H1 (cell line): ENCODE results near the gene ARHGAP25. TPM values are rescaled to one million over a fixed set of nuclear protein-coding genes. Genes with fewer than 3 reads are reported as not detected.

Source experiments
- CTCF ChIA-PET: fragments of 300-600 bp; sonication (Branson Sonifier 250); formaldehyde crosslinking; loops from one replicate; lab custom pipeline; 2021; ENCODE audit not compliant: partially characterized antibody; lab: Charles Lee
- POLR2A ChIA-PET: fragments of 300-600 bp; sonication (Branson Sonifier 250); formaldehyde crosslinking; loops from one replicate; lab custom pipeline; 2021; ENCODE audit warnings: inconsistent platforms; ENCODE audit not compliant: partially characterized antibody; lab: Charles Lee
- DNase-seq, 2 experiments: peaks; one replicate each; pipeline versions ENCODE4 v3.0.0 to v3.0.0-alpha.2; 2010 to 2022; ENCODE audit warnings: low spot score in 2 of 2, low read depth in 1 of 2, mixed read lengths in 1 of 2
- FAIRE-seq: peaks from 2 replicates; lab custom pipeline; 2011; peaks lifted over from hg19 to GRCh38; lab: Jason Lieb, UNC
- H2AFZ ChIP-seq: 2 replicates; pipeline ENCODE4 v1.8.1; 2012; ENCODE audit warnings: low read length, inconsistent platforms
- H2AK5ac ChIP-seq: 2 replicates; pipeline ENCODE4 v1.6.1; 2013; ENCODE audit warnings: low read depth, low read length
- H2BK120ac ChIP-seq: replicated peaks from 2 replicates; pipeline ENCODE3; 2013; ENCODE audit warnings: low read depth, low read length, inconsistent platforms
- H2BK12ac ChIP-seq: 2 replicates; pipeline ENCODE4 v1.6.1; 2013; ENCODE audit warnings: low read depth, low read length
- H2BK15ac ChIP-seq: 2 replicates; pipeline ENCODE4 v1.6.1; 2013; ENCODE audit warnings: low read length
- H2BK20ac ChIP-seq: 2 replicates; pipeline ENCODE4 v1.6.1; 2013; ENCODE audit warnings: low read length
- H2BK5ac ChIP-seq: 2 replicates; pipeline ENCODE4 v1.6.1; 2013; ENCODE audit warnings: low read depth, low read length
- H3K14ac ChIP-seq: 2 replicates; pipeline ENCODE4 v1.6.1; 2013; ENCODE audit warnings: inconsistent platforms; ENCODE audit not compliant: insufficient read length
- H3K18ac ChIP-seq: 2 replicates; pipeline ENCODE4 v1.6.1; 2013; ENCODE audit warnings: low read length; ENCODE audit errors: extremely low read depth
- H3K23ac ChIP-seq: 2 replicates; pipeline ENCODE4 v1.6.1; 2013; ENCODE audit warnings: inconsistent platforms; ENCODE audit not compliant: insufficient read length
- H3K23me2 ChIP-seq: 2 replicates; pipeline ENCODE4 v1.6.1; 2013; ENCODE audit warnings: low read depth, low read length
- H3K27ac ChIP-seq: 2 replicates; pipeline ENCODE4 v1.6.1; 2011; ENCODE audit warnings: low read depth, low read length, inconsistent platforms
- H3K27me3 ChIP-seq, 4 experiments: replicated peaks in 1 of 4; 1 replicate in 1 of 4; 2 replicates in 3 of 4; pipeline versions ENCODE4 v1.6.1 to v1.8.1; 2011 to 2013; ENCODE audit warnings: low read length in 3 of 4, mild to moderate bottlenecking in 3 of 4, inconsistent platforms in 2 of 4, mixed read lengths in 2 of 4, moderate library complexity in 1 of 4; ENCODE audit not compliant: control insufficient read depth in 3 of 4, insufficient read depth in 3 of 4; ENCODE audit errors: extremely low read depth in 1 of 4
- H3K36me3 ChIP-seq, 4 experiments: 2 replicates each; pipeline versions ENCODE4 v1.6.1 to v1.8.1; 2011 to 2013; ENCODE audit warnings: mild to moderate bottlenecking in 4 of 4, low read length in 3 of 4, moderate library complexity in 2 of 4, control low read depth in 1 of 4, inconsistent platforms in 1 of 4; ENCODE audit not compliant: insufficient read depth in 4 of 4, control insufficient read depth in 2 of 4
- H3K4ac ChIP-seq: replicated peaks from 2 replicates; pipeline ENCODE3; 2013; ENCODE audit warnings: low read length, low read depth, mixed read lengths, inconsistent platforms; ENCODE audit not compliant: insufficient read length
- H3K4me1 ChIP-seq, 4 experiments: replicated peaks in 1 of 4; 1 replicate in 1 of 4; 2 replicates in 3 of 4; pipeline versions ENCODE4 v1.6.1 to v1.8.1; 2011 to 2013; ENCODE audit warnings: low read length in 3 of 4, inconsistent platforms in 2 of 4, mixed read lengths in 1 of 4; ENCODE audit not compliant: insufficient read depth in 4 of 4, control insufficient read depth in 3 of 4
- H3K4me2 ChIP-seq, 2 experiments: 2 replicates each; pipeline versions ENCODE4 v1.6.1 to v1.8.1; 2011 to 2013; ENCODE audit warnings: low read depth in 2 of 2, low read length in 2 of 2, control low read depth in 1 of 2, inconsistent platforms in 1 of 2, mild to moderate bottlenecking in 1 of 2; ENCODE audit not compliant: insufficient read depth in 1 of 2
- H3K4me3 ChIP-seq, 4 experiments: fragments of 200-600, 300-600 bp in 1 of 4; sonication (generic), shearing (Covaris generic), sonication (Bioruptor Twin) in 1 of 4; 2 replicates each; pipeline versions ENCODE4 v1.5.1 to v1.8.1; 2011 to 2016; ENCODE audit warnings: low read length in 4 of 4, low read depth in 3 of 4, control low read depth in 2 of 4, inconsistent platforms in 2 of 4, mild to moderate bottlenecking in 2 of 4, mixed read lengths in 1 of 4, moderate library complexity in 1 of 4; ENCODE audit not compliant: insufficient read depth in 2 of 4; ENCODE audit errors: extremely low read depth in 1 of 4
- H3K56ac ChIP-seq: replicated peaks from 2 replicates; pipeline ENCODE3; 2013; ENCODE audit warnings: low read depth, mild to moderate bottlenecking, mixed read lengths, low read length, inconsistent platforms; ENCODE audit not compliant: insufficient read length
- H3K79me1 ChIP-seq: 2 replicates; pipeline ENCODE4 v1.6.1; 2013; ENCODE audit warnings: low read depth, low read length, control low read depth
- H3K79me2 ChIP-seq, 2 experiments: 2 replicates each; pipeline versions ENCODE4 v1.6.1 to v1.8.1; 2012 to 2013; ENCODE audit warnings: low read length in 2 of 2, mild to moderate bottlenecking in 2 of 2, inconsistent platforms in 1 of 2; ENCODE audit not compliant: insufficient read depth in 2 of 2, control insufficient read depth in 1 of 2
- H3K9ac ChIP-seq, 4 experiments: replicated peaks in 1 of 4; 1 replicate in 1 of 4; 2 replicates in 3 of 4; pipeline versions ENCODE4 v1.6.1 to v1.8.1; 2011 to 2013; ENCODE audit warnings: low read depth in 3 of 4, low read length in 3 of 4, control low read depth in 2 of 4, mild to moderate bottlenecking in 2 of 4, moderate library complexity in 2 of 4, inconsistent platforms in 1 of 4; ENCODE audit errors: extremely low read depth in 1 of 4
- H3K9me3 ChIP-seq, 2 experiments: 2 replicates each; pipeline versions ENCODE4 v1.6.1 to v1.8.1; 2012 to 2013; ENCODE audit warnings: mild to moderate bottlenecking in 2 of 2, moderate library complexity in 2 of 2, control low read depth in 1 of 2, inconsistent platforms in 1 of 2, low read depth in 1 of 2, low read length in 1 of 2, mixed read lengths in 1 of 2; ENCODE audit not compliant: insufficient read depth in 2 of 2
- H4K20me1 ChIP-seq, 2 experiments: replicated peaks in 1 of 2; 2 replicates each; pipeline versions ENCODE3 to v1.8.1; 2011 to 2013; ENCODE audit warnings: inconsistent platforms in 2 of 2, low read length in 2 of 2, mild to moderate bottlenecking in 1 of 2; ENCODE audit not compliant: insufficient read depth in 2 of 2, control insufficient read depth in 1 of 2
- H4K5ac ChIP-seq: 2 replicates; pipeline ENCODE4 v1.6.1; 2013; ENCODE audit warnings: low read length, low read depth, mixed read lengths, inconsistent platforms; ENCODE audit not compliant: insufficient read length
- H4K8ac ChIP-seq: 2 replicates; pipeline ENCODE4 v1.8.0; 2013; ENCODE audit warnings: mild to moderate bottlenecking, moderate library complexity, low read length, inconsistent platforms; ENCODE audit not compliant: insufficient read depth; ENCODE audit errors: extremely low read depth
- H4K91ac ChIP-seq: replicated peaks from 2 replicates; pipeline ENCODE3; 2013; ENCODE audit warnings: low read length, mixed read lengths, inconsistent platforms; ENCODE audit not compliant: insufficient read length
- CBX8 ChIP-seq: fragments of 300-800, 300-1000 bp; sonication (generic); IDR thresholded peaks from 2 replicates; pipeline ENCODE4 v1.7.1; 2016; ENCODE audit warnings: low read depth, low read length, borderline replicate concordance
- KDM5A ChIP-seq: fragments of 200-600 bp; IDR thresholded peaks from 2 replicates; pipeline ENCODE4 v1.7.1; 2012; ENCODE audit warnings: mild to moderate bottlenecking, low read length, inconsistent platforms, mixed read lengths
- POLR2AphosphoS5 ChIP-seq: IDR thresholded peaks from 2 replicates; pipeline ENCODE4 v1.6.1; 2011; ENCODE audit warnings: low read depth, low read length
- POU5F1 ChIP-seq: IDR thresholded peaks from 2 replicates; pipeline ENCODE4 v1.6.1; 2011; ENCODE audit warnings: low read depth, mild to moderate bottlenecking, low read length, moderate library complexity
- SIX5 ChIP-seq: IDR thresholded peaks from 2 replicates; pipeline ENCODE4 v1.6.1; 2011; ENCODE audit warnings: mild to moderate bottlenecking, low read depth, low read length
- TAF1 ChIP-seq: IDR thresholded peaks from 2 replicates; pipeline ENCODE4 v1.6.1; 2011; ENCODE audit warnings: mild to moderate bottlenecking, low read depth, low read length
- YY1 ChIP-seq: IDR thresholded peaks from 2 replicates; pipeline ENCODE4 v1.6.1; 2011; ENCODE audit warnings: low read depth, mild to moderate bottlenecking, low read length
- WGBS, 2 experiments: shearing (Covaris generic) in 1 of 2; methylation state at CpG; one replicate each; pipeline versions ENCODE4 v1.1.6 to v1.1.7; 2013 to 2015; ENCODE audit warnings: low lambda C conversion rate in 2 of 2, mixed read lengths in 2 of 2, inconsistent platforms in 1 of 2, low coverage in 1 of 2, missing lambda C conversion rate in 1 of 2; ENCODE audit not compliant: insufficient replicate concordance in 2 of 2, insufficient coverage in 1 of 2, insufficient read length in 1 of 2; ENCODE audit errors: extremely low coverage in 1 of 2, missing lambda C conversion rate in 1 of 2; 5-methylcytosine and 5-hydroxymethylcytosine counted together
- polyA plus RNA-seq, 7 experiments: library from polyadenylated mRNA; depleted of rRNA in 3 of 7; stranded (reverse) in 5 of 7; unstranded in 2 of 7; fragments of >200 nt in 5 of 7; fragments of 200-250 nt in 2 of 7; gene quantifications; 1 replicate in 5 of 7; 2 replicates in 1 of 7; 4 replicates in 1 of 7; pipeline versions ENCODE4 v1.2.1 to v1.2.3, GENCODE V29; 2011 to 2013; ENCODE audit warnings: missing spikeins in 2 of 7, mixed read lengths in 2 of 7
- total RNA-seq: library from RNA; stranded (reverse); fragmentation: NEBNext Ultra II Directional; extraction: Animal tissue kit (Norgen Biotek cat#: 25700); gene quantifications from 2 replicates; pipeline ENCODE4 v1.2.1, GENCODE V29; 2021
- TF ChIP-seq, protein P1 (sequence below): IDR thresholded peaks from 2 replicates; pipeline ENCODE4 v1.6.1; 2012; ENCODE audit warnings: low read length, inconsistent platforms
- TF ChIP-seq, protein P2 (sequence below): IDR thresholded peaks from 2 replicates; pipeline ENCODE4 v1.6.1; 2011; ENCODE audit warnings: low read depth, mild to moderate bottlenecking, low read length; ENCODE audit not compliant: insufficient read depth

ARHGAP25 gene
- total and polyA plus RNA-seq, 2 of the 8 experiments (the other 6 are each of a cell fraction or from before 2014, with no cell fraction given) = 1.00 to 1.2 TPM

DNA sequence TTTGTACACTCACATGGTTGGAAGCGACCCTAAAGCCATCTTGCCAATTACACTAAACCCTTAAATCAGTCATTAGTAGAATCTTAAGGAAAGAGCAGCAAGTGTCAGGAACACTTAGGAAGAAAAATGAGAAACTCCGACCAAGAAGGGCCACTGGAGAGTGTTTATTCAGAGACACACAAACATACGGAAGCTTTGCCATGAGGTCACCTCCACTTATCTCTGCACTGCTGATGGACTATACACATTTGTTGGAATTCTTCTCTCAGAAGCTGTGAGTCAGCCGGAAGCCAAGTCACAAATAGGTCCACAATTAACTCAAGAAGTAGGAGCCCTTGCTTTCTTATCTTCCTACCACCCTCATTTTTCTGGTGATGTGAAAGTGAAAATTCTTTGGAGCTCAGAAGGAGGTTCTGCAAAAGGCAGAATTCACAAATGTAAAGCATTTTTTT is 115.0 kb downstream of the ARHGAP25 start:
- Histone ChIP-seq H2AFZ (no peak overlapping the region), H3K18ac (no peak overlapping the region), H4K5ac (no peak overlapping the region), H2BK15ac (no peak overlapping the region), H3K27me3 (no peaks in the 10 kb centered on the region; a peak in 1 of 7 replicates), H3K9me3 (no peaks in the 10 kb centered on the region), H3K4me2 (no peak overlapping the region), H3K56ac (no peak overlapping the region), H3K14ac (no peak overlapping the region), H4K8ac (no peak overlapping the region), H3K9ac (no peak overlapping the region), H2BK12ac (no peak overlapping the region), H2BK120ac (no peak overlapping the region), H4K20me1 (no peaks in the 10 kb centered on the region), H3K79me2 (no peaks in the 10 kb centered on the region), H3K79me1 (no peaks in the 10 kb centered on the region), H3K27ac (no peak overlapping the region), H2BK20ac (no peak overlapping the region), H3K23ac (no peak overlapping the region), H3K4me3 (no peak overlapping the region), H3K4ac (no peak overlapping the region), H3K4me1 (no peaks in the 10 kb centered on the region), H3K23me2 (no peaks in the 10 kb centered on the region; the same call in 1 of the 2 replicates), H2BK5ac (no peak overlapping the region), H2AK5ac (no peak overlapping the region), H4K91ac (no peak overlapping the region), H3K36me3 (no peaks in the 10 kb centered on the region)
- no peak for FAIRE-seq
- TF ChIP-seq CBX8 (no peak), POU5F1 (no peak), KDM5A (no peak), POLR2AphosphoS5 (no peak), SIX5 (no peak), TAF1 (no peak), YY1 (no peak)
- TF ChIP-seq, protein P1, sequence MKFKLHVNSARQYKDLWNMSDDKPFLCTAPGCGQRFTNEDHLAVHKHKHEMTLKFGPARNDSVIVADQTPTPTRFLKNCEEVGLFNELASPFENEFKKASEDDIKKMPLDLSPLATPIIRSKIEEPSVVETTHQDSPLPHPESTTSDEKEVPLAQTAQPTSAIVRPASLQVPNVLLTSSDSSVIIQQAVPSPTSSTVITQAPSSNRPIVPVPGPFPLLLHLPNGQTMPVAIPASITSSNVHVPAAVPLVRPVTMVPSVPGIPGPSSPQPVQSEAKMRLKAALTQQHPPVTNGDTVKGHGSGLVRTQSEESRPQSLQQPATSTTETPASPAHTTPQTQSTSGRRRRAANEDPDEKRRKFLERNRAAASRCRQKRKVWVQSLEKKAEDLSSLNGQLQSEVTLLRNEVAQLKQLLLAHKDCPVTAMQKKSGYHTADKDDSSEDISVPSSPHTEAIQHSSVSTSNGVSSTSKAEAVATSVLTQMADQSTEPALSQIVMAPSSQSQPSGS = no peak
- TF ChIP-seq, protein P2, sequence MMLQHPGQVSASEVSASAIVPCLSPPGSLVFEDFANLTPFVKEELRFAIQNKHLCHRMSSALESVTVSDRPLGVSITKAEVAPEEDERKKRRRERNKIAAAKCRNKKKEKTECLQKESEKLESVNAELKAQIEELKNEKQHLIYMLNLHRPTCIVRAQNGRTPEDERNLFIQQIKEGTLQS = no peak
- no peak for DNase-seq
- ChIA-PET CTCF (interaction anchor here (0.6 to 13.2 kb wide), 5 partner anchors 13 to 118 kb away, joined by 3 to 113 read pairs (median 3); no protein-coding TSS in a partner anchor), POLR2A (interaction anchor here (1.2 kb wide), 1 partner anchor 21 kb away, joined by 3 read pairs; no protein-coding TSS in a partner anchor)
- 91% methylated on average over 4 of the region's 4 CpGs; no CpG with 5 or more reads in 1 of the 2 experiments for WGBS, 2 experiments
